ENCODE data around the gene PSMD5. TPM values are rescaled to one million over a fixed set of nuclear protein-coding genes. Genes with fewer than 3 reads are reported as not detected.
"Not testable (repeated sequence)": the region's sequence is repeated elsewhere in the genome, so short reads cannot be mapped to it uniquely, and the experiment has no call there.

The PSMD5 gene
- total RNA-seq, 1 donor from 2014 or later, result 44.4 TPM

DNA sequence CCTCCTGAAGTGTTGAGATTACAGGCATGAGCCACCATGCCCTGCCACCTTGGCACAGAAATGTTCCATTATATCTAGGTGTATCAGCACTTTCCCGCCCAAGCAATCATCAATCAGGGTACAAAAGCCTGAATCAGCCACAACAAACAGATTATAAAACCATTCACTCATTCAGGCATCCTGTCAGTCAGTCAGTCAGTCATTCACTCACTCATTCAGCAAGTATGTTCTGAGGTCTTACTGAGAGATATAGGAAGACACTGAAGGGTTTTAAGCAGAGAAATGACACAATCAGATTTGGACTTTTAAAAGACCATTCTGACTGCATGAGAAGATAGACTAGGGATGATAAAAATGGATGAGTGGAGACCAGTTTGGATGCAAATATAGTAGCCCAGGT, 13.1 kb downstream of the PSMD5 start:
- TF ChIP-seq, protein P1, sequence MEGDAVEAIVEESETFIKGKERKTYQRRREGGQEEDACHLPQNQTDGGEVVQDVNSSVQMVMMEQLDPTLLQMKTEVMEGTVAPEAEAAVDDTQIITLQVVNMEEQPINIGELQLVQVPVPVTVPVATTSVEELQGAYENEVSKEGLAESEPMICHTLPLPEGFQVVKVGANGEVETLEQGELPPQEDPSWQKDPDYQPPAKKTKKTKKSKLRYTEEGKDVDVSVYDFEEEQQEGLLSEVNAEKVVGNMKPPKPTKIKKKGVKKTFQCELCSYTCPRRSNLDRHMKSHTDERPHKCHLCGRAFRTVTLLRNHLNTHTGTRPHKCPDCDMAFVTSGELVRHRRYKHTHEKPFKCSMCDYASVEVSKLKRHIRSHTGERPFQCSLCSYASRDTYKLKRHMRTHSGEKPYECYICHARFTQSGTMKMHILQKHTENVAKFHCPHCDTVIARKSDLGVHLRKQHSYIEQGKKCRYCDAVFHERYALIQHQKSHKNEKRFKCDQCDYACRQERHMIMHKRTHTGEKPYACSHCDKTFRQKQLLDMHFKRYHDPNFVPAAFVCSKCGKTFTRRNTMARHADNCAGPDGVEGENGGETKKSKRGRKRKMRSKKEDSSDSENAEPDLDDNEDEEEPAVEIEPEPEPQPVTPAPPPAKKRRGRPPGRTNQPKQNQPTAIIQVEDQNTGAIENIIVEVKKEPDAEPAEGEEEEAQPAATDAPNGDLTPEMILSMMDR (IDR thresholded peaks at IDR 0.05; ENCODE audit: insufficient read depth, low read length, poor library complexity, severe bottlenecking), result no peak
- no peak for DNase-seq (ENCODE audit: low read depth)
- no peaks in the 10 kb centered on the region for H3K27me3 ChIP-seq (ENCODE audit: control insufficient read depth, insufficient read depth, low read length)
- H3K36me3 ChIP-seq (ENCODE audit: control insufficient read depth, insufficient read depth, low read length), result peaks cover 2% of the 10 kb centered on the region
- H3K4me3 ChIP-seq (ENCODE audit: low read depth, low read length), result no peak overlapping the region

DNA sequence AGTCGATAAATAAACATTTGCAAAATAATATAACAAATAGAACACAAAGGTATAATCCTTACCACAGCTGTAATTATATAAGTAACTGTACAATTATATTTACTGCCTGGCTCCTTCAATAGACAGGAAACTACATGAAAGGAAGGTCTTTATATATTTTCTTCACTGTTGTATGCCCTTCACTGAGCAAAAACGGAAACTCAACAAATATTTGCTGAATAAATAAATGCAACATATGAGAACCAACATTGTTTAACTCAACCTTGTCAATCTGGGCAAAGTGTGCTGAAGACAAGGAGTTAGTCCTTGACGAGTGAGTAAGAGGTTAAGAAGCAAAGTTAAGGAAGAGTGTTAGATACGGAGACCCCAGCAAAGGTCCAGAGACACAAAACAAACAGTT, 22.6 kb downstream of the PSMD5 start:
- Histone ChIP-seq H3K4me3 (ENCODE audit: low read depth, low read length) (no peak overlapping the region), H3K36me3 (ENCODE audit: control insufficient read depth, insufficient read depth, low read length) (no peaks in the 10 kb centered on the region), H3K27me3 (ENCODE audit: control insufficient read depth, insufficient read depth, low read length) (no peaks in the 10 kb centered on the region)
- TF ChIP-seq, protein P1 (IDR thresholded peaks at IDR 0.05; ENCODE audit: insufficient read depth, low read length, poor library complexity, severe bottlenecking), result no peak
- no peak for DNase-seq (ENCODE audit: low read depth)

DNA sequence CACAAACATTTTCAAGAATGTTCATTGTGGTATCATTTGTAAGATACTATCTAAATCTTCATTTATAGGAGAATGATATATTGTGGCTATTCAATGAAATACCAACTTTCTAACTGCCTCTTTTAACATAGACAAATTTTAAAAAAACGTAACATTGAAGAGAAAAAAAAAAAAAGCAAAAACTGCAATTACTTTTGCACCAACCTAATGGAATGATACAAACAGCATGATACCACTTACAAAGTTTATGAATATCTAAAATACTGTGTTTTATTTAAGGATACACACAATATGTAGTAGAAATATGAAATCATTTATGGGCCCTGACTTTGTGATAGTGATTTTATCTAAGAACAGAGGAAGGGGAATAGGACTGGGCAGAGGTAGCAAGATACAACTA, 24.1 kb downstream of the PSMD5 start:
- no peaks in the 10 kb centered on the region for H3K36me3 ChIP-seq (ENCODE audit: control insufficient read depth, insufficient read depth, low read length)
- no peak overlapping the region for H3K4me3 ChIP-seq (ENCODE audit: low read depth, low read length)
- no peak for DNase-seq (ENCODE audit: low read depth)

DNA sequence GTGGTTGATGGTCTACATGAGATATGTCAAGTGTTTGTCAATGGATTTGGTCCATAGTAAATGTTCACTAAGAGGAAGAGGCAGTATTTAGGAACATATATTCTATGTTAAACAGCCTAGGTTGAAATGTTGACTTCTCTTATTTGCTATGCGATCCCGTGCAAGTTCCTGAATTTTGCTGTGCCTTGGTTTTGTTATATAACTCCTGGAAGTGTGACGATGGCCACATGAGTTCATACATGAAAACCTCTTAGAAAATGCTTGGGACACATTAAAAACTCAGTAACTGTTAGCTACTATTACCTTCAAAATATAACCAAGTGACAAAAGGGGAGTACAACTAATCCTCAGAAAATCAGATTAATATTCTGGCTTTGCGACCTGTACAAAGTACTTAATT, 27.6 kb downstream of the PSMD5 start:
- TF ChIP-seq, protein P1 (IDR thresholded peaks at IDR 0.05; ENCODE audit: insufficient read depth, low read length, poor library complexity, severe bottlenecking), result no peak
- no peak for DNase-seq (ENCODE audit: low read depth)

More for the DNA sequence above, 24.1 kb downstream of the PSMD5 start:
- TF ChIP-seq, protein P1 (IDR thresholded peaks at IDR 0.05; ENCODE audit: insufficient read depth, low read length, poor library complexity, severe bottlenecking), result no peak
- no peaks in the 10 kb centered on the region for H3K27me3 ChIP-seq (ENCODE audit: control insufficient read depth, insufficient read depth, low read length)

DNA sequence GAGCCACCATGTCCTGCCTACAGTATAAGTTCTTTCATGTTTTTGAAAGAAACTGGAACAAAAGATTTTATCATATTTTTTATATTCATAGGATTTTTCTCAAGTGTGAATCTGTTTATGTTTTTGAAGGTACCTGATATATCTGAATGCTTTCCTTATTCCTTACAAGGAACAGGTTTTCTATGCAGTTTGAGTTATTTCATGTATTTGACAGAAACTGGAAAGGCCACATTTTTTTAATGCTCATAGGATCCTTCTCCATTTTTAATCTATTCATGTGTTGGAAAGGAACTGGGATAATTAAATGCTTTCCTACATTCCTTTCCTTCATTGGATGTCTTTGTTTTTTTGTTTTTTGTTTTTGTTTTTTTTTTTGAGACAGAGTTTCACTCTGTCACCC, 33.8 kb downstream of the PSMD5 start:
- no peak for DNase-seq (ENCODE audit: low read depth)
- H3K36me3 ChIP-seq (ENCODE audit: control insufficient read depth, insufficient read depth, low read length), result no peaks in the 10 kb centered on the region
- no peak overlapping the region for H3K4me3 ChIP-seq (ENCODE audit: low read depth, low read length)
- no peaks in the 10 kb centered on the region for H3K27me3 ChIP-seq (ENCODE audit: control insufficient read depth, insufficient read depth, low read length)
- TF ChIP-seq, protein P1 (IDR thresholded peaks at IDR 0.05; ENCODE audit: insufficient read depth, low read length, poor library complexity, severe bottlenecking), result no peak

More for the DNA sequence above, 27.6 kb downstream of the PSMD5 start:
- no peaks in the 10 kb centered on the region for H3K36me3 ChIP-seq (ENCODE audit: control insufficient read depth, insufficient read depth, low read length)
- H3K27me3 ChIP-seq (ENCODE audit: control insufficient read depth, insufficient read depth, low read length), result no peaks in the 10 kb centered on the region
- H3K4me3 ChIP-seq (ENCODE audit: low read depth, low read length), result no peak overlapping the region

DNA sequence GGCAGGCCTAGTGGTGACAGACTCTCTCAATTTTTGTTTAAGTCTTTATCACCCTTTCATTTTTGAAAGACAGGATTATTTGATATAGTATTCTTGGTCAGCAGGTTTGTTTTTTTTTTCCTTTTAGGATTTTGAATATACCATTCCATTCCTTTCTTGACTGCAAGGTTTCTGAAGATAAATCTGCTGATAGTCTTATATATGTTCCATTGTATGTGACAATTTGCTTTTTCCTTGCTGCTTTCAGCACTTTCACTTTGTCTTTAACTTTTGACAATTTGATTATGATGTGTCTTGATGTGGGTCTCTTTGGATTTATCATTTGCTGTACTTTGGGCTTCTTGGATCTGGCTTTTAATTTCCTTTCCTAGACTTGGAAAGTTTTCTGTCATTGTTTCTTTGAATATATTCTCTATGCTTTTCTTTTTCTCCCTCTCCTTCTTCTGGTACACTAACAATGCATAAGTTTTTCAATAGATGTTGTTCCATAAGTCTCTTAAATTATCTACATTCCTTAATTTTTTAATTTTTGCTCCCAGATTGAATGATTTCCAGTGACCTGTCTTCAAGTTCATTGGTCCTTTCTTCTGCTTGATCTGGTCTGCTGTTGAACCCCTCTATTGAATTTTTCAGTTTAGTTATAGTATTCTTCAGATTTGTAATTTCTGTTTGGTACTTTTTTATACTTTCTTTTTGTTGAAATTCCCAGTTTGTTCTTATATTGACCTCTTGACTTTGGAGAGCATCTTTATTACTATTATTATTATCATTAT, 34.9 kb downstream of the PSMD5 start:
- Histone ChIP-seq H3K36me3 (ENCODE audit: control insufficient read depth, insufficient read depth, low read length) (no peaks in the 10 kb centered on the region), H3K27me3 (ENCODE audit: control insufficient read depth, insufficient read depth, low read length) (no peaks in the 10 kb centered on the region), H3K4me3 (ENCODE audit: low read depth, low read length) (no peak overlapping the region)
- no peak for DNase-seq (ENCODE audit: low read depth)
- TF ChIP-seq, protein P1 (IDR thresholded peaks at IDR 0.05; ENCODE audit: insufficient read depth, low read length, poor library complexity, severe bottlenecking), result no peak

DNA sequence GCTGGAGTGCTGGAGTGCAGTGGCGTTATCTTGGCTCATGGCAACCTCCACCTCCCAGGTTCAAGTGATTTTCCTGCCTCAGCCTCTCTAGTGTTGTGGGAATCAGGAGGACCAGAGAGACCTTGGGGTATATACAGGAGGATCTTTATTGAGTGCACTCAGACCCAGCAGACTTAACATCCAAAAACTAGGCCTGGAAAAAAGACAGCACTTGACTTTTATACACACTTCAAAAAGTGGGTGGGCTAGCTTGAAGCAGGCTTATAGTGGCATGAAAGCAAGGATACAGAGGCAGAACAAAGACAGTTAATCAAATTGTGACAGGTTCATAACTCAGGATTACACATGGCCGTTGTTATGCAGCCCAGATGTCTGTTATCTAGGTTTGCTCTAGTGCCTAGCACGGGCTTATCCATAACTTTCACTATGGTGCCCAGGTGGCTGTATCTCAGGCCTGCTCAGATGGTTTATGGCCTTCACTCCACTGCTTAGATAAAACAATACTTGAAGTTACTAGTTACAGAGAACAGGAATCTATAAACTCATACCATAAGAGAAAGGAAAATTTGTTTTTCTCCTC, 37.8 kb downstream of the PSMD5 start:
- H3K4me3 ChIP-seq (ENCODE audit: low read depth, low read length); H3K36me3 ChIP-seq (ENCODE audit: control insufficient read depth, insufficient read depth, low read length); H3K27me3 ChIP-seq (ENCODE audit: control insufficient read depth, insufficient read depth, low read length); DNase-seq (ENCODE audit: low read depth): not testable (repeated sequence)
